NOMO-1 treated with dmso at 0.1 percent for 144 hours (cell line): ENCODE measurements around the gene SYT8.
"Not testable (repeated sequence)": the region's sequence is repeated elsewhere in the genome, so short reads cannot be mapped to it uniquely, and the experiment has no call there.

Source experiments
- DNase-seq: peaks from one replicate; lab custom pipeline; 2025; ENCODE audit not compliant: unreplicated experiment; lab: John Stamatoyannopoulos, UW

SYT8 gene

DNA sequence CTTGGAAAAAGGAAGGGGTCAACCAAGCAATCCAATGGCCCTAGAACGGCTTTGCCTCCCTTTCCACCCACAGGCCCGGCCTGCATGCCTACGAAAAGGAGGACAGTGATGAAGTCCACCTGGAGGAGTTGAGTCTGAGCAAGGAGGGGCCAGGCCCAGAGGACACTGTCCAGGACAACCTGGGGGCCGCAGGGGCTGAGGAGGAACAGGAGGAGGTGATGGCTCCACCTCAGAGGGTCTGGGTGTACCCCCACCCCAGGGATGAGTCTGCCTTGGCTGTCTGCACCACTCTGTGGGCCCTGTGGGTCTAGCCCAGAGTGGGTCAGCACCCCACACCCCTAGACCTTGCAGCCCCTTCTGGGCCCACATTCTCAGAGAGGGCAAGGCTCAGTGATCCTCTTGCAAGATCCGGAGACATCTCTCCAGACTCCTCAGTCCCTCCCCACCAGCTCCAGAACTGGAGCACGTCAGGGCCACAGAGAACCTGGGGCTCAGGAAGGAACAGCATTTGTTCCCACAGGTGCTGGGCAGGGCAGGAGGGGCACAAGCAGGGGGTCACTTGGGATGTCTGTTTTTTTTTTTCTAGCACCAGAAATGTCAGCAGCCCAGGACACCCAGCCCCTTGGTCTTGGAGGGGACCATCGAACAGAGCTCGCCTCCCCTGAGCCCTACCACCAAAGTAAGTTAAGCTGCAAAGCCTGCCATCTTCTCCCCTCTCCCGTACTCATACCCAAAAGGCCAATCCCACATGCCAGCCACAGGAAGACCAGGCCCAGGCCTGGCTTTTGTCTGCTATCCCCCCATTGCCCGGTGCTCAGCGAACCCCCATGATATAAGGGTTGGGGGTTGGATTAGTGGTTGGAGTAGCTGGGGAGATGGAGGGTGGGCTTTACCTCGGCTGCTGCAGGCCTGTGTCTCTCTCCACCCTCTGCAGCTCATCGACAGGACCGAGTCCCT is 48.8 kb downstream of the SYT8 start:
- DNase-seq, result no peak

DNA sequence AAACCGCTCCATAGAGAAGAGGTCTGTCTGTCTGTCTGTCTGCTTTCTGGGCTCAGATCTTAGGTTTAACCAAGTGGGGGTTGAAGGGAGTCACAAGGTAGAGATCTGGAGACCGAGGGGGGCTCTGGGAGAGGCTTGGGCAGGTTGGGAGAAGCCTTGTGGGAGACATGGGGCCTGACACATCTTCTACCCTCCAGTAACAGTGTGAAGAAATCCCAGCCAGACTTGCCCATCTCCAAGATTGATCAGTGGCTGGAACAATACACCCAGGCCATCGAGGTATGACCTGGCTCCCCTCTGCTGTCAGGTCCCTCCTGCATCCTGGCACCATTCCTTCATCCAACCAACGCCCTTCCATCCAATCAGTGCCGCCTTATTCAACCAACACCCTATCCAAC is 49.5 kb downstream of the SYT8 start:
- no peak for DNase-seq

DNA sequence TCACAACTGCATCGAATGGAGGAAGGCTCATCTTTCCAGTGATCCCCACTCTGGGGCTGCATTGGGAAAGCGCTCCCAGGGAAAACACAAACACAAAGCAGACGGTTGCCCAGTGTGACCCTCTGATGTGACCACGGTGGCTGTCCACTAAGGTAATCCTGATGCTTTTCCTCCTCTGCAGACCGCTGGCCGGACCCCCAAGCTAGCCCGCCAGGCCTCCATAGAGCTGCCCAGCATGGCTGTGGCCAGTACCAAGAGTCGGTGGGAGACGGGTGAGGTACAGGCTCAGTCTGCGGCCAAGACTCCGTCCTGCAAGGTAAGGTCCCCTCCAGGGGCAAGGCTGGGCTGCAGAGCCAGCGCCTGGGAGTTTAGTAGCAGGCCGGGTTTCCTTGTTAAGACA is 51.8 kb downstream of the SYT8 start:
- not testable (repeated sequence) for DNase-seq
